Lower lobe of right lung (tissue), 2 donors: Measurements from ENCODE around the gene CD82. TPM values are rescaled to one million over a fixed set of nuclear protein-coding genes. Genes with fewer than 3 reads are reported as not detected.

Experiments
- ATAC-seq, 2 donors: fragments of 200-7000 bp; cut with Tn5 transposase; one replicate each; pipeline ENCODE4 v1.9.1; 2020 to 2022; ENCODE audit warnings: mild to moderate bottlenecking in 2 of 2, moderate library complexity in 2 of 2
- DNase-seq: peaks from one replicate; pipeline ENCODE4 v3.0.0-alpha.2; 2020
- H3K27ac ChIP-seq: fragments of 200-600 bp; one replicate; pipeline ENCODE4 v1.8.0; 2022
- H3K27me3 ChIP-seq: fragments of 200-600 bp; one replicate; pipeline ENCODE4 v1.8.0; 2022; ENCODE audit warnings: low read depth
- H3K36me3 ChIP-seq: fragments of 200-600 bp; one replicate; pipeline ENCODE4 v1.8.0; 2022; ENCODE audit warnings: mild to moderate bottlenecking
- H3K4me1 ChIP-seq: fragments of 200-600 bp; one replicate; pipeline ENCODE4 v1.8.0; 2022
- H3K4me3 ChIP-seq: fragments of 200-600 bp; one replicate; pipeline ENCODE4 v1.8.0; 2022; ENCODE audit warnings: mild to moderate bottlenecking
- H3K9me3 ChIP-seq: fragments of 200-600 bp; one replicate; pipeline ENCODE4 v1.8.0; 2022
- CTCF ChIP-seq: fragments of 200-600 bp; IDR thresholded peaks from one replicate; pipeline ENCODE4 v1.8.0; 2022; ENCODE audit warnings: antibody characterized with exemption, mild to moderate bottlenecking
- intact Hi-C: fragments of 100-400 bp; cut with DNase I; formaldehyde crosslinking; loops from one replicate; pipeline ENCODE4 v1.11.0; 2022
- total RNA-seq: library from RNA; stranded (reverse); fragmentation: NEBNext Ultra II Directional; extraction: Animal tissue kit (Norgen Biotek cat#: 25700); gene quantifications from one replicate; pipeline ENCODE4 v1.2.1, GENCODE V29; 2021
- donor health status: DM: no; HTN: yes; CAD: no; lungs with severe emphysema.

Gene CD82
- total RNA-seq, 1 donor from 2014 or later, result 129 TPM

- ATAC-seq (no peak), DNase-seq (no peak)
- no peak for TF ChIP-seq CTCF
- Histone ChIP-seq H3K4me1 (peaks cover 75% of the 10 kb centered on the region), H3K36me3 (peaks cover 27% of the 10 kb centered on the region), H3K27me3 (no peaks in the 10 kb centered on the region), H3K27ac (peak overlapping the region; percentile 43), H3K4me3 (no peak overlapping the region), H3K9me3 (no peaks in the 10 kb centered on the region)
- intact Hi-C loops, result no loop called here
Observed at GRCh38 chr11:44600261-44600660, 34.8 kb downstream of the CD82 start.

GRCh38 chr11:44600839-44601383 is 35.4 kb downstream of the CD82 start:
- intact Hi-C loops, result no loop called here
- DNase-seq (no peak), ATAC-seq (peak; percentile 16 to 20)
- Histone ChIP-seq H3K9me3 (no peaks in the 10 kb centered on the region), H3K36me3 (peaks cover 34% of the 10 kb centered on the region), H3K4me3 (no peak overlapping the region), H3K27me3 (no peaks in the 10 kb centered on the region), H3K4me1 (peaks cover 68% of the 10 kb centered on the region), H3K27ac (peak overlapping the region; percentile 43)
- no peak for TF ChIP-seq CTCF

GRCh38 chr11:44601471-44602370 is 36.3 kb downstream of the CD82 start:
- no peaks in the 10 kb centered on the region for H3K27me3 ChIP-seq
- peaks cover 60% of the 10 kb centered on the region for H3K4me1 ChIP-seq
- no peak overlapping the region for H3K4me3 ChIP-seq
- DNase-seq, result no peak
- TF ChIP-seq CTCF, result no peak
- peak overlapping the region; percentile 43 for H3K27ac ChIP-seq
- H3K9me3 ChIP-seq, result no peaks in the 10 kb centered on the region
- ATAC-seq, result no peak
- intact Hi-C loops, result no loop called here
- H3K36me3 ChIP-seq, result peaks cover 42% of the 10 kb centered on the region

- peaks cover 60% of the 10 kb centered on the region for H3K4me1 ChIP-seq
Observed at GRCh38 chr11:44602891-44603310, 37.4 kb downstream of the CD82 start.

GRCh38 chr11:44604171-44604581 is 38.7 kb downstream of the CD82 start:
- no peaks in the 10 kb centered on the region for H3K9me3 ChIP-seq
- H3K36me3 ChIP-seq, result peaks cover 45% of the 10 kb centered on the region
- no peak overlapping the region for H3K4me3 ChIP-seq
- DNase-seq, result no peak
- intact Hi-C loops, result no loop called here
- H3K27ac ChIP-seq, result no peak overlapping the region
- peak; percentile 8 to 16 for ATAC-seq
- no peak for TF ChIP-seq CTCF
- H3K27me3 ChIP-seq, result no peaks in the 10 kb centered on the region
- H3K4me1 ChIP-seq, result peaks cover 63% of the 10 kb centered on the region

More at GRCh38 chr11:44602891-44603310, 37.4 kb downstream of the CD82 start:
- intact Hi-C loops, result no loop called here
- peaks cover 45% of the 10 kb centered on the region for H3K36me3 ChIP-seq
- no peaks in the 10 kb centered on the region for H3K9me3 ChIP-seq
- H3K4me3 ChIP-seq, result no peak overlapping the region
- DNase-seq, result no peak
- H3K27me3 ChIP-seq, result no peaks in the 10 kb centered on the region
- TF ChIP-seq CTCF, result no peak
- no peak for ATAC-seq
- peak overlapping the region; percentile 50 for H3K27ac ChIP-seq
